Gastroesophageal sphincter (tissue), 4 donors: ENCODE measurements around the gene STMN3. TPM values are rescaled to one million over a fixed set of nuclear protein-coding genes. Genes with fewer than 3 reads are reported as not detected.

Source experiments
- ATAC-seq: fragments of 150-250 bp; one replicate; pipeline ENCODE4 v1.9.1; 2016; ENCODE audit warnings: mild to moderate bottlenecking, moderate library complexity
- H3K27ac ChIP-seq, 4 donors: fragments of 200-600 bp; sonication (generic) in 3 of 4; 1 replicate in 3 of 4; 2 replicates in 1 of 4; pipeline ENCODE4 v1.5.1; 2016 to 2019
- H3K27me3 ChIP-seq: fragments of 200-600 bp; sonication (generic); one replicate; pipeline ENCODE4 v1.5.1; 2019
- H3K36me3 ChIP-seq, 2 donors: fragments of 200-600 bp; sonication (generic); one replicate each; pipeline ENCODE4 v1.5.1; 2019; ENCODE audit warnings: control low read depth in 1 of 2
- H3K4me1 ChIP-seq, 3 donors: fragments of 200-600 bp; sonication (generic); 1 replicate in 2 of 3; 2 replicates in 1 of 3; pipeline ENCODE4 v1.5.1; 2016 to 2019; ENCODE audit warnings: control low read depth in 2 of 3
- H3K4me3 ChIP-seq, 2 donors: fragments of 200-600 bp; sonication (generic); one replicate each; pipeline ENCODE4 v1.5.1; 2019; ENCODE audit warnings: mild to moderate bottlenecking in 1 of 2, moderate library complexity in 1 of 2
- H3K9me3 ChIP-seq, 3 donors: fragments of 200-600 bp; sonication (generic); one replicate each; pipeline ENCODE4 v1.5.1; 2017 to 2019; ENCODE audit warnings: control low read depth in 2 of 3
- CTCF ChIP-seq, 4 experiments: fragments of 200-600 bp in 2 of 4; fragments of 450-650 bp in 2 of 4; sonication (generic) in 1 of 4; IDR thresholded peaks; one replicate each; pipeline ENCODE4 v1.5.1; 2017 to 2019; ENCODE audit warnings: antibody characterized with exemption in 4 of 4, mild to moderate bottlenecking in 2 of 4, moderate library complexity in 2 of 4
- EP300 ChIP-seq: sonication (generic); formaldehyde crosslinking; IDR thresholded peaks from one replicate; pipeline ENCODE4 v1.6.1; 2017; ENCODE audit warnings: antibody characterized with exemption, mild to moderate bottlenecking
- POLR2A ChIP-seq, 2 donors: fragments of 450-650 bp; IDR thresholded peaks; one replicate each; pipeline ENCODE4 v1.6.1; 2017; ENCODE audit warnings: antibody characterized with exemption in 2 of 2, mild to moderate bottlenecking in 2 of 2, moderate library complexity in 1 of 2
- POLR2AphosphoS5 ChIP-seq: sonication (generic); formaldehyde crosslinking; IDR thresholded peaks from one replicate; pipeline ENCODE4 v1.6.1; 2017; ENCODE audit warnings: antibody characterized with exemption
- WGBS, 2 donors: methylation state at CpG; one replicate each; pipeline ENCODE4 v1.1.5; 2018; ENCODE audit warnings: low coverage in 1 of 2; 5-methylcytosine and 5-hydroxymethylcytosine counted together
- total RNA-seq, 4 donors: library from RNA; depleted of rRNA; stranded (reverse); fragments of >200 nt; gene quantifications; one replicate each; pipeline ENCODE4 v1.1.0, GENCODE V29; 2016

Gene STMN3
- total RNA-seq, 4 donors from 2014 or later: 13.7 to 31.6 (median 17.0) TPM

- Histone ChIP-seq H3K9me3 (no peaks in the 10 kb centered on the region), H3K4me3 (no peak overlapping the region), H3K4me1 (peaks cover 0 to 40% (median 29%) of the 10 kb centered on the region in 3 donors), H3K27me3 (no peaks in the 10 kb centered on the region), H3K36me3 (peaks cover 0 to 29% of the 10 kb centered on the region in 2 donors), H3K27ac (peak overlapping the region in 3 of 4 donors; percentile 2 to 38 (median 27))
- WGBS, 2 donors: 60 to 82% methylated on average over 1 to 3 of the region's 24 CpGs
- TF ChIP-seq CTCF (IDR thresholded peaks at IDR 0.05) (no peak), EP300 (no peak), POLR2A (IDR thresholded peaks at IDR 0.05) (no peak), POLR2AphosphoS5 (no peak)
- ATAC-seq: no peak
Measured at GRCh38 chr20:63690898-63691710, 37.9 kb upstream of the STMN3 start.

GRCh38 chr20:63690003-63690897, 37.0 kb upstream of the STMN3 start:
- Histone ChIP-seq H3K27me3 (no peaks in the 10 kb centered on the region), H3K36me3 (peaks cover 0 to 20% of the 10 kb centered on the region in 2 donors), H3K9me3 (no peaks in the 10 kb centered on the region), H3K4me3 (no peak overlapping the region), H3K27ac (peak overlapping the region in 2 of 4 donors; percentile 6 to 27), H3K4me1 (peaks cover 0 to 44% (median 32%) of the 10 kb centered on the region in 3 donors)
- TF ChIP-seq POLR2A (IDR thresholded peaks at IDR 0.05): peak in 1 of 2 donors; percentile 16
- no peak for TF ChIP-seq CTCF (IDR thresholded peaks at IDR 0.05)
- no CpG with 5 or more reads among the region's 40 CpGs for WGBS, 2 donors
- ATAC-seq: no peak

GRCh38 chr20:63689046-63690002, 36.1 kb upstream of the STMN3 start:
- ATAC-seq: no peak
- Histone ChIP-seq H3K36me3 (peaks cover 0 to 11% of the 10 kb centered on the region in 2 donors), H3K27ac (peak overlapping the region in 3 of 4 donors; percentile 77 to 86 (median 78)), H3K27me3 (no peaks in the 10 kb centered on the region), H3K4me3 (no peak overlapping the region), H3K9me3 (no peaks in the 10 kb centered on the region), H3K4me1 (peaks cover 0 to 48% (median 32%) of the 10 kb centered on the region in 3 donors)
- TF ChIP-seq POLR2A (IDR thresholded peaks at IDR 0.05) (no peak), EP300 (no peak), POLR2AphosphoS5 (no peak)
- WGBS, 2 donors: no CpG with 5 or more reads among the region's 44 CpGs

- Histone ChIP-seq H3K4me1 (peaks cover 0 to 48% (median 32%) of the 10 kb centered on the region in 3 donors), H3K36me3 (peaks cover 0 to 6% of the 10 kb centered on the region in 2 donors)
- WGBS, 2 donors: 0 to 89% methylated on average over 1 to 5 of the region's 31 CpGs
Measured at GRCh38 chr20:63688228-63689045, 35.2 kb upstream of the STMN3 start.

More at GRCh38 chr20:63688228-63689045, 35.2 kb upstream of the STMN3 start:
- Histone ChIP-seq H3K27ac (peak overlapping the region in 3 of 4 donors; percentile 77 to 86 (median 78)), H3K27me3 (no peaks in the 10 kb centered on the region), H3K9me3 (no peaks in the 10 kb centered on the region), H3K4me3 (no peak overlapping the region)
- TF ChIP-seq POLR2AphosphoS5 (no peak), POLR2A (IDR thresholded peaks at IDR 0.05) (no peak), EP300 (no peak), CTCF (IDR thresholded peaks at IDR 0.05) (no peak)
- no peak for ATAC-seq
